Measurements from ENCODE around the gene D2HGDH. TPM values are rescaled to one million over a fixed set of nuclear protein-coding genes. Genes with fewer than 3 reads are reported as not detected.

The D2HGDH gene
- total RNA-seq, 1 experiment from 2014 or later: 50.7 TPM

DNA sequence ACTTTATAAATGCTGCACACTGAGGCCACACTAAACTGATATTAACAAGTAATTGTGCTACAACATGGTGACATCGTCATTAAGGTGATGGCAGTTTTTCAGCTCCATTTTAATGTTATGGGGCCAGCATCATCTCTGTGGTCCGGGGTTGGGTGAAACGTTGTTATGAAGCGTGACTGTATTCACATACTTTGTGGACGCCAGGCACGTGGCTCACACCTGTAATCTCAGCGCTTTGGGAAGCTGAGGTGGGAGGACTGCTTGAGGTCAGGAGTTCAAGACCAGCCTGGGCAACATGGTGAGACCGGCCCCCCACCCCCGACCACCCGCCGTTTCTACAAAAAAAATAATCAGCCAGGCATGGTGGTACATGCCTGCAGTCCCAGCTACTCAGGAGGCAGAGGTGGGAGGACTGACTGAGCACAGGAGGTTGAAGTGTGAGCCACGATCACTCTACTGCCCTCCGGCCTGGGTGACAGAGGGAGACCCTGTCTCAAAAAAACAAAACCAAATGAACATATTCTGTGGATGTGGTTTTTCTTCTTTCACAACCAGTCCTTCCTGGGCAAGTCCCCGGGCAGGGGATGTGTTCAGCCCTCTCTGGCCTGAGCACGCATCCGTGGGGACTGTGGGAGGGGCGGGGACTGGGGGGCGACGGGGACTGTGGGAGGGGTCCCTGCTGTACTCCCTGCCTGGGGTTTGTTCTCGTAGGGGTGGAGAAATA lies 29.3 kb downstream of the D2HGDH start:
- DNase-seq (ENCODE audit: low spot score): no peak
- in situ Hi-C loops (cut with HindIII; ENCODE audit: low sequenced_read_pairs): no loop called here

DNA sequence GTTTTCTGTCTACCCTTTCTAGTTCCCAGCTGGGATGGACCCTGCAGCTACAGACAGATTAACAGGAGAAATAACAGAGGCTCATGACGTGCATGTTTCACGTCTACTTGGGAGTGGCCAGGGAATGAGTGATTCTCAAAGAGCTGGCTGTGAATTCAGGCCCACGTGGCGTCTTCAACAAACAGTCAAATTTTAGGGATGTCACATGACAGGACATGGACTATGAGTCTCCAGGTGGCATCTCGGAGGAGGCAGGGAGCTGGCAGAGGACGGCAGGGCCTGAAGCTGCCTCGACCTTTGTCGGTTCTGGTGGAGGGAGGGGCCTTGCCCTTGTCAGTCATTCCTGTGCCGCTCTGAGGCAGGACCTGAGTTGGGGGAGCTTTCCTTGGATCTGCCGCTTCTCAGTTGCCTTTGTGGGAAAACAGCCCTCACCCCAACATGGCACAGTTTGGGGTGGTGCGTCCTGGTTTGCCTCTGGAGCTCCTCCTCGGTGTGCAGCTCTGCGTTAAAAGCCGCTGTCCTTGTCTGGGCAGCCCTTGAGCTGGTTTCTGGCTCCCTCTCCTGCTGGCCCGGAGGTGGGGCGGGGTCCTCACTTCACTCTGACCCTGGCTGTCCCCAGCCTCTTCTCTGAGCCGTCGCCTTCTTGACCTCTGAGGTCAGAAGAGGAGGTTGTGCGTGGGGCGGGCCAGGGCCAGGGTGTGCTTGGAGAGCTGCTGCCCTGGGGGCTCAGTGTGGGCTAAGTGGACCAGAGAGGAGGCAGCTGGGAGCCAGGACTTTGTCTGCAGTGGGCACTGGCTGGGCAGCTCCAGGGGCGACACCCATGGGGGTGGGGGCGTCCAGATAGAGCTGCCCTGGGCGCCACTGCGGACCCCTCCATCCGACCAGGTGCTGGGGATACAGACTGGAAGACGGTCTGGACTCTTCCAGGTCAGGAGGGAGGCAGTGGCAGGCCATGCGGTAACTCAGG lies 30.1 kb downstream of the D2HGDH start:
- DNase-seq (ENCODE audit: low spot score): no peak
- in situ Hi-C loops (cut with HindIII; ENCODE audit: low sequenced_read_pairs): no loop called here

DNA sequence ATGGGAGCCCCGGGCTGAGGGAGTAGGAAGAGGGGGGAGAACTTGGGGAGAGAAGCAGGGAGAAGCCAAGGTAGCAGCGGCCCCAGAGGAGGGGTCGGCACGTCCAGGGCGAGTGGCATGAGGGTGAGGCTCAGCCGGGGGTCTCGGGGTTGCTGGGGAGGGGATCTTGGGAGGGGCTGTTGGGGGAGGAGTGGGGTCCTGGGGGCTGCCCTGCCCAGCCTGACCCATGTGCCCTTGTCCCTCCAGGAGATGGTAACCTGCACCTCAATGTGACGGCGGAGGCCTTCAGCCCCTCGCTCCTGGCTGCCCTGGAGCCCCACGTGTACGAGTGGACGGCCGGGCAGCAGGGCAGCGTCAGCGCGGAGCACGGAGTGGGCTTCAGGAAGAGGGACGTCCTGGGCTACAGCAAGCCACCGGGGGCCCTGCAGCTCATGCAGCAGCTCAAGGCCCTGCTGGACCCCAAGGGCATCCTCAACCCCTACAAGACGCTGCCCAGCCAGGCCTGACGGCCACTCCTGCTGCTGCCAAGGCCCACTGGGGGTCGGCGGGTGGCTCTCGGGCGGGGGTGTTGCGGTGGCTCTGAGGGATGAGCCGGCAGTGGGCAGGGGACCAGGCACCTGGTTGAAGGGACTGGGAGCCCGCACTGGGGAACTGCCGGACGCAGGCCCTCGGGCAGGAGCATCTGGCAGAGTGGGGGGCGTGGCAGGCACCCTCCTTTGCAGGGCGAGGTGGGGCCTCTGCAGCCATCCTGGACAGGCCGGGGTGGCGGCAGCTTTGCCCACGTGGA lies 33.2 kb downstream of the D2HGDH start:
- in situ Hi-C loops (cut with HindIII; ENCODE audit: low sequenced_read_pairs): no loop called here
- no peak for DNase-seq (ENCODE audit: low spot score)

DNA sequence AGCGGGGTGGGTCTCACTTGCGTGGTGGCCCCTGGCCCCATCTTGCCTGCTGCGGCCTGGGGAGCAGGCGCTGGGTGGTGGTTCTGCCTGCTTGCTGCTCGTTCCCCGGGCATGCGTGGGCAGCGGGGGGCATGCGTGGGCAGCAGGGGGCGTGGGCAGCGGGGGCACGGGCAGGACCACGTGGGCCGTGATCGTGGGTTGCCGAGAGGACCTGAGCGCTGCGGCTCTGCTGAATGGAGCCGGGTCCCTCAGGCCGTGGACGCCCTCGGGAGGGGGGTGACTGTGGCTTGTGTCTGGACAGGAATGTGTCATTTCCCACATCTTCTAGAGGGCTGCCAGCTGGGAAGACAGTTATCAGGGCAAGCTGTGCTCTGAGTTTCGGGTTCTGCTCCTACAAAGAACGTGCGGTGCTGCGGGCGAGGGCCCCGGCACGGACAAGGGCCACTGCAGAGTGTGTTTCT lies 33.9 kb downstream of the D2HGDH start:
- in situ Hi-C loops (cut with HindIII; ENCODE audit: low sequenced_read_pairs): no loop called here
- no peak for DNase-seq (ENCODE audit: low spot score)

DNA sequence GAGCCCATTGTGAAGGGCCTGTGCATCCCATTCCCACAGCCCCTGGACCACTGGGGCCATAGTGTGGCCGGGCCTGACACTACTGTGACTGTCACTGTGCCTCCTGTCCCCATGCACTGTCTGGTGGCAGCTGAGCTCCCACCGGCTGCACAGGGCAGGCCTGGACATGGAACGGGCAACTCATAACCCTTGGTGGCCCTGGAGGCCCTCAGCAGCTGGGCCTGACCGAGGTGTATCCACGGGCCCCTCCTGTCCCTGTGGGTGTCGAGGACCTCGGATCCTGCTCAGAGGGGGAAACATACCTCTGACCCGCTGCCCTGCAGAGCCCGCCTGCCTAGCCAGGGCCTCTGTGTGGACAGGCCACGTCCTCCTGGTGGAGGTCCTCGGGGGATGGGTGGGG lies 34.4 kb downstream of the D2HGDH start:
- DNase-seq (ENCODE audit: low spot score): no peak
- in situ Hi-C loops (cut with HindIII; ENCODE audit: low sequenced_read_pairs): no loop called here

DNA sequence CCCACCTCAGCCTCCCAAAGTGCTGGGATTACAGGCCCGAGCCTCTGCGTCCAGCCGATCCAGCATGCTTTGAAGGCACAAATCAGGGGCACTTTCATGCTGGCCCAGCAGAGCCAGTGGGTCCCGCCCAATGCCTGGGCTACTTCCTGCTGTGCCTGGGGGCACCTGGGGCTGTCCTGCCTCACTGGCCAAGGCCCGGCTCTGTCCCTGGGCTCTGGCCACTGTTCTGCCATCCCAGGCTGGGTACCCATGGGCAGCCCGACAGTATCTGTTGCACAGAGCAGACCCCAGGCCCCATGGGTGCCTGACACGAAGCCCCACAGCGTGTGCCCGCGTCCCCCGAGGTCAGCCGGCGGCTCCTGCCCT lies 35.4 kb downstream of the D2HGDH start:
- in situ Hi-C loops (cut with HindIII; ENCODE audit: low sequenced_read_pairs): no loop called here
- DNase-seq (ENCODE audit: low spot score): no peak

DNA sequence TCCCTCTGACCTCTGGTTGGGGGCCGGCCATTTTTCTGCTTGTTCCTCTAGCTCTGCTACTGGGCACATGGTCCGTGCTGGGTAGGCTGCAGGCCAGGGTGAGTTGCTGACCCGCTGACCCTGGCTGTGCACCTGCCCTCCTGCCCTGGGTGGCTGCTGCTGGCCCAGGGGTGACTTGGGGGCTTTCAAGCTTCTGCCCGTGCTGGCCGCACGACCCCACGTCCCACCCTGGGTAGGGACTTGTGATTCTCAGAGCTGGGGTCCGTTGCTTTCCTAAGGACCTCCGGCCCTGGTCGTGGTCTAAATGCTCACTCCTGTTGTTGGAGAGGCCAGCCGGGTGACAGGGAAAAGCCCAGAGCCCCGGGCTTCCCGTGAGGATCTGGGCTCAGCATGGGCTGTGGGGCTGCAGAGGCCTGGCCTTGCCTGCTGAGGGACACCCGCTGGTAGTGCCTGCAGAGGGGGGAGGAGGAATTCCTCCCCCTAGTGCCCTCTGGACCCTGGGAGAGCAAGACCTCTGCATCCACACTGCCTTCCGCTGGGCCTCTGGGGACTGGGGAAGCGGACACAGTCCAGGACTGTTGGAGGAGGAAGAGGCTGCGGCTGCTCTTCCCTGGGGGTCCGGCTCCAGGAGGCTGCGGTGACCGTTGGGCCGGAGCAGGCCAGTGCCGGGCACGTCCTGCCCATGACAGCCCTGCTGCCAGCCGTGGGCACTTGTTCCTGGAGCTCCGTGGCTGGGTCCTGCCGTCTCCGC lies 35.9 kb downstream of the D2HGDH start:
- in situ Hi-C loops (cut with HindIII; ENCODE audit: low sequenced_read_pairs): no loop called here
- no peak for DNase-seq (ENCODE audit: low spot score)

DNA sequence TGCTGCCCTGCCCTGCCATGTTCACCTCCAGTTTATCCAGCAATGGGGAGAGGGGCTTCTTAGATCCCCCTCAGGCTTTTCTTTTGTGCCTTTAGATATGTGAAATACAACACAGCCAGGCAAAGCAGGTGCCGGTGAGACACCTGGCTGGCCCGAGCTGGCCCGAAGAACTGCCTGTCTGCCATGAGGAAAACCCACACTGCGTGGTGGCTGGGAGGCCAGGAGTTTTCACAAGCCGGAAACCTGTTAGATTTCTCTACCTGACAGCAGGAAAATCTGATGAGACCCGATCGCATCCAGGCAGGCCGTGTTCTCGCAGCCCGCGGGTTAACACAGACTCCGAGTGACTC lies 36.5 kb downstream of the D2HGDH start:
- in situ Hi-C loops (cut with HindIII; ENCODE audit: low sequenced_read_pairs): no loop called here
- no peak for DNase-seq (ENCODE audit: low spot score)

DNA sequence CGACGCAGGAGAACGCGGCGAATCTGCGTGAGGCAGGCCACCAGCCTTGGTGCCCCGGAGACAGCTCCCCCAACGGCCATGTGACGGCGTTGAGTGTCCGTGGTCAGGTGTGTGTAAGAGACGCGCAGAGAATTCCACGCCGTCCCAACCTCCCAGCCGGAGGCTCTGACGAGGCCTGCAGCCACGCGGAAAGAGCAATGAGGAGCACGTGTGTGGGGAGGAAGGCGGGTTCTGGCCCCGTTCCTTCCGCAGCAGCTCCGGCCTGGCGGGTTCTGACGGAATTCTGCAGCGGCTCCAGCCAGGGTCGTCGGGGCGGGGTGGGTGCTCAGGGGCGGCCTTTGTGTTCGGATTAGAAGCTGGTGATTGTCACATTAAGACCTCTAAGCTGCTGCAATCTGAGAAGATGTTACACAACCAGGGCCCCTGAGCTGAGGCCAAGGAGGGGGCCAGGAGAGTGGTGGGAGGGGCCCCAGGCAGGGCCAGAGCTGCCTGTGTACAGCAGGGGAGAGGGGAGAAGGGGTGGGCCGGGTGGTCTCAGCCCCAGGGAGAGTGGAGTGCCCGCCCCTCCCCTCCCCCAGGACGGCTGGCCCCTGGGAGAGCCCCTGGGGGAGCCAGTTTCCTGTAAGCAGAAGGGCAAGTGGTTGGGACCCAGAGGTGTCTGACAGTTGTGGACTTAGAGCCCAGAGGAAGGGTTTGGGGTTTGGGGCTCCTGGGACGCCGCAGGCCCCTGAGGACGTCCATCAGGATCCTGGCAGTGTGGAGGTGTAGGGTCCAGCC lies 37.0 kb downstream of the D2HGDH start:
- no peak for DNase-seq (ENCODE audit: low spot score)
- in situ Hi-C loops (cut with HindIII; ENCODE audit: low sequenced_read_pairs): no loop called here

DNA sequence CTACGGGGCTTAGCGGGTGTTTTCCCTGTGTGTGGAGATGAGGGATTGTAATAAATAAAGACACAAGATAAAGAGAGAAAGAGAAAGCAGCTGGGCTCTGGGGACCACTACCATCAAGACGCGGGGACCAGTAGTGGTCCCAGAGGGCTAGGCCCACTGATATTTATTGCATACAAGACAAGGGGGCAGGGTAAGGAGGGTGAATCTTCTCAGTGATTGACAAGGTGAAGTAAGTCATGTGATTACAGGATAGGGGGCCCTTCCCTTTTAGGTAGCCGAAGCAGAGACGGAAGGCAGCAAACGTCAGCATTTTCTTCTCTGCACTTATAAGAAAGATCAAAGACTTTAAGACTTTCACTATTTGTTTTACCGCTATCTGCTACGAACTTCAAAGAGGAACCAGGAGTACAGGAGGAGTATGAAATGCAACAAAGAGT lies 37.7 kb downstream of the D2HGDH start:
- no peak for DNase-seq (ENCODE audit: low spot score)
- in situ Hi-C loops (cut with HindIII; ENCODE audit: low sequenced_read_pairs): no loop called here

DNA sequence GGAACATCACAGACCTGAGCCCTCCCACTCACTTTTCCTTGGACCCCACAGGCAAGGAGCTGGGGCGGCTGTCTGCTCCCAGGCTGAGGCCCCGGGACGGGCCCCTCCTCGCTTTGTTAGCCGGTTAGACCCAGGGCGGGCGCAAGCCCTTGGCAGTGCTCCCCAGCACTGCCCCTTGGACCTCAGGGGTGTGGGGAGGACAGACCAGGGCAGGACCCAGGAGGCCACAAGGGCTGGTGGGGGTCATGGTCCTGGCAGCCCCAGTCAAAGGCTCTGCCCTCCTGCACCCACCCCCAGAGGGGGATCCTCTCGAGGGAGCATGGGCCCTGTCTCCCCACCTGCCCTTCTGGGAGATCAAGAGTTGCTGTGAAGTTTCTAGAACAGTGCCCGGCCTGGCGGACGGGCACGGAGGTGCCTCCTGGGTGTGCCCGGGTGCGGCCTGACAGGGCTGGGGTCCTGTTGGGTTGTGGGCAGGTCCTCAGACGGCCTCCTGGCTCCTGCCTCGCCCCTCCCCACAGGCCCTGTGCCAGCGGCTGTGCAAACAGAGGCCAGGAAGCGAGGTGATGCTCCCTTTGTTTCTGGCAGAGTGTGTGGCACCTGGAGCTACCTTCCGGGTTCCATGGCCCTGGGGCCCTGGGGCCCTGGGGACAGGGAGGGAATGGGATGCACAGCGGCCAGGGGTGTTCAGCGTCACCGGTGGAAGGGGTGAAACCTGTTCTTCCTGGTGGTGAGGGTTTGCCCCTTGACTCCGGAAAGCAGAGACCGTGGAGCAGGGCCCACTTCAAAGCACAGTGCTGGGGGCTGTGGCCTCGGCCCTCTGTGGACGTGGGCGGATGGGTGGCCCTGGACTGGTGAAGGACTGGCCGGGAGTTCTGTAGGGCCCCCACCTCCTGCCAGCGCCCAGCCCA lies 39.3 kb downstream of the D2HGDH start:
- no peak for DNase-seq (ENCODE audit: low spot score)
- in situ Hi-C loops (cut with HindIII; ENCODE audit: low sequenced_read_pairs): no loop called here

DNA sequence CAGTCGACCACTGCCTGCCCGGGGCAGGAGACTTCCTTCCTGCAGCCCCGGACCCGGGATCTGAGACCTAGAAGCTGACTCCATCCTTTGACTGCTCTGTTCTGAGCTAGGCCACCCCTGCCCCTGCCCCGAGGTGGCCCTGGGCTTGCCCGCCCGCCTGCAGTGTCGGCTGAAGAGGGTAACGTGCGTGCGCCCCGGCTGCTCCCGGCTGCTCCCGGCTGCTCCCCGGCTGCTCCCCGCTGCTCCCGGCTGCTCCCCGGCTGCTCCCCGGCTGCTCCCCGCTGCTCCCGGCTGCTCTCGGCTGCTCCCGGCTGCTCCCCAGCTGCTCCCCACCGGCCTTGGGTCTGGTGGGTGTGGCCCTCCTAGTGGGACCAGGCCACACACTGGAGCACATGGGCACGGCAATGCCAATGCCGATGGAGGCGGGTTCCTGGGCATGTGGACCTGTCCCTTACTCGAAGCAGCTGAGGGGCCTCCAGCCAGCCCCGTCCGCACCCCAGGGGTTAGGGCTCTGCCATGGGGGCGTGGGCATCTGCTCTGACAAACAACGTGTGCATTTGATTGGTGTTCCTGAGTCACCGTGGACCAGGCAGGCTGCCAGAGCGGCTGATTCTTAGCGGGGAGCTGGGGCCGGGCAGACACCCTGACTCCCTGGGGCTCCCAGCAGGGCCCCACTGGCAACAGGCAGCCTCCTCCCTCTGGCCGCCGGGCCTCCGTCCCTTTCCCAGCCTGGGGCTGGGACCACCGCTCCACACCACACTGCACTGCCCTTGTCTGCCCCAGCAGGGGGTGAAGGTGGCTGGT lies 40.2 kb downstream of the D2HGDH start:
- DNase-seq (ENCODE audit: low spot score): no peak
- in situ Hi-C loops (cut with HindIII; ENCODE audit: low sequenced_read_pairs): no loop called here

DNA sequence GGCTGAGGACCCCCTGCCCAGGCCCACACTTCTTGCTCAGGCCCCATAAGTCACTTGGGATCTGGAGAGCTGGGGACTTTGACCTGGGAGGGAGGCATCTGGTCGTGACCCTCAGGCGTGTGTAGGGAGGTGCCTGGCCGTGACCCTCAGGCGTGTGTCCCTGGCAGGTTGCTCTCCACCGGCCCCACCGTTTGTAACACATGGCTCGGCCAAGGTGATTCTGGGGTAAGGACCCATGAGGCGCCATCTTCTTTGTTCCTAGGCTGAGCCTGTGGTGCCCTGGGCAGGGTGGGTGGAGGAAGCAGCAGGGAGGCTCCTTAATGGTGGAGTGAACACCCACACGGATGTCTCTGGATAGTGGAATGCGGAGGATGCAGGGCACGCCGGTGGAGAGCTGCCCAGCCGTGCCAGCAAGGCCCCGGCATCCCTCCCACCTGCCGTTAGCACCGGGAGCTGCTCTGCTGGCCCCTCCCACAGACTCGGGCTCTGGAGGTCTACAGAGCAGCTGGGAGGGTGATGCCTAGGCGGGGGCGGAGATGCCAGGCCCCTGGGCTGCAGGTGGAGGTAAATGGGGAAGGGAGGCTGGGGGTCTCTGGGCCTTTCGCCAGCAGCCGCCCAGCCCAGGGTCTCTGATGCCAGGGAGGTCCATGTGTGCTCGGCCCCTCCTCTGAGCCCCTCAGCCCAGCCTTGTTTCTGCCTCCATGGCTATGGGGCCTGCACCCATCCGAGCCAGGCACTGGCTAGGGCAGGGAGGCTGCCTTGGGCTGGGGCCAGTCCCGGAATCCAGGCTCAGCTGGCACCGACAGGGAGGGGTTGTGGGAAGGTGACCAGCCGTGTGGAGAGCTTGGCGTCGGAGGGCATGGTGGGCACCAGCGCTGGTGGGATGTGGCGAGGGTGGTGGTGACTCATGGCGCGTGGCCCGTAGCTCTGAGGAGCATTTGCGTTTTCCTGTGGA lies 41.1 kb downstream of the D2HGDH start:
- DNase-seq (ENCODE audit: low spot score): no peak
- in situ Hi-C loops (cut with HindIII; ENCODE audit: low sequenced_read_pairs): no loop called here

DNA sequence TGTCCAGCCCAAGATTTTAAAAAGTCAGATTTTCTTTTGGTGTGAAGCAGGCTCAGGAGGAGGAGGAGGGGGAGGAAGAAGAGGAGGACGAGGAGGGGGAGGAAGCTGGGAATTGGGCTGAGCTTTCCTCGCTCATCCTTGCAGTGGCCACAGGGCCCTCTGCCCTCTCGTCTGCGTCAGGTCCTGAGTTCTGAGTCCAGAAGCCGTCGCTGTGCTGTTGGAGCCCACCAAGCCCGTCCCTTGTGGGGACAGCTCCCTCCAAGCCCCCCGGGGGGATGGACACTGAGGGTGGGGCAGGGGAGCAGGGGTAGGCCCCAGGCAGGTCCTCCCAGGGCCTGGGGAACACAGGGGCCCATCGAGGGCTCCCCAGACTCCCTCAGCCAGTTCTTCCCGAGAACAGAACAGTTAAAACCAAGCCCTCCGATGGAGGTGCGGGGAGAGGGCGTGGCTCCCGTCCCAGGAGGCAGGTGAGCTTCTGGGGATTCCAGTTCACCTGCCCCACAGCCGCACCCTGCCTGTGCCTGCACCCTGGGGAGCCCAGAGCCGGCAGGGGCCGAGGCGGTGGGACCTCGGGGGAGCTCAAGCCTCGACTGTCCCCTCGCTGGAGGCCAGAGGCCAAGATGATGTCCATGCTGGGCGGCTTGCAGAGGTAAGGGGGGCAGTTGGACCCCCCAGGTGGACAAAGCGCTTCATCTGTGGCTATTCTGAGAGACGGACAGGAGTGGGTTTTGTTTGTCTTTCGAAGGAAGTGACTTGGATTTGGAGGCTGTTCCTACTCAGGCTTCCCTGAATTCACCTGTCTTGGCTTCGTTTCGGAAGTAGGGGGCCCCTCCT lies 42.1 kb downstream of the D2HGDH start, which contains the start of gene GAL3ST2:
Gene GAL3ST2 (plus strand): TSS at position 487 of the 834 bp plus-strand sequence. CDS start 134 bp downstream, at position 621.
- no peak for DNase-seq (ENCODE audit: low spot score)
- in situ Hi-C loops (cut with HindIII; ENCODE audit: low sequenced_read_pairs): no loop called here

All from G401 (cell line).